WTC11 (cell line): ENCODE data around the gene RALY. TPM values are rescaled to one million over a fixed set of nuclear protein-coding genes. Genes with fewer than 3 reads are reported as not detected.

Experiments used
- ATAC-seq: fragments of 200-7000 bp; cut with Tn5 transposase; 2 replicates; pipeline ENCODE4 v1.10.0; 2021; ENCODE audit warnings: mild to moderate bottlenecking, moderate library complexity
- CTCF ChIA-PET: fragments of 300-600 bp; sonication (Branson Sonifier 250); formaldehyde crosslinking; loops from one replicate; lab custom pipeline; 2021; ENCODE audit warnings: antibody characterized with exemption; lab: Charles Lee
- POLR2A ChIA-PET: fragments of 350-600 bp; sonication (Branson Sonifier 250); formaldehyde crosslinking; loops from one replicate; lab custom pipeline; 2021; ENCODE audit warnings: antibody characterized with exemption; lab: Charles Lee
- DNase-seq: peaks from one replicate; pipeline ENCODE4 v3.0.0; 2021; ENCODE audit warnings: low spot score
- H3K27ac Mint-ChIP-seq: 2 replicates; pipeline ENCODE4 v1.8.0; 2021; ENCODE audit warnings: mixed read lengths
- H3K27me3 Mint-ChIP-seq: 2 replicates; pipeline ENCODE4 v1.8.0; 2021; ENCODE audit warnings: low read depth, mild to moderate bottlenecking, moderate library complexity, mixed read lengths
- H3K36me3 Mint-ChIP-seq: 2 replicates; pipeline ENCODE4 v1.8.0; 2021; ENCODE audit warnings: mixed read lengths
- H3K4me1 Mint-ChIP-seq: 2 replicates; pipeline ENCODE4 v1.8.0; 2022; ENCODE audit warnings: mixed read lengths
- H3K4me3 Mint-ChIP-seq: 2 replicates; pipeline ENCODE4 v1.8.0; 2021; ENCODE audit warnings: mild to moderate bottlenecking, moderate library complexity, mixed read lengths
- H3K9me3 Mint-ChIP-seq: 2 replicates; pipeline ENCODE4 v1.8.0; 2021; ENCODE audit warnings: mixed read lengths
- CTCF ChIP-seq: fragments of 200-600 bp; IDR thresholded peaks from 2 replicates; pipeline ENCODE4 v1.8.0; 2022; ENCODE audit warnings: antibody characterized with exemption
- ETV6 ChIP-seq: sonication (generic); formaldehyde crosslinking; IDR thresholded peaks from 2 replicates; pipeline ENCODE4 v1.8.1; 2022; ENCODE audit warnings: mild to moderate bottlenecking, missing genetic modification reagents
- GABPB1 ChIP-seq: sonication (generic); formaldehyde crosslinking; IDR thresholded peaks from 2 replicates; pipeline ENCODE4 v1.8.1; 2023; ENCODE audit warnings: mild to moderate bottlenecking, missing genetic modification reagents
- NFATC4 ChIP-seq: fragments of 250-450 bp; sonication (Bioruptor Pico); IDR thresholded peaks from 2 replicates; pipeline ENCODE4 v1.9.0; 2021; ENCODE audit warnings: mild to moderate bottlenecking
- NFYB ChIP-seq: sonication (generic); formaldehyde crosslinking; conservative IDR thresholded peaks from 2 replicates; pipeline ENCODE4 v1.8.0; 2022; ENCODE audit warnings: low read depth, missing genetic modification reagents
- SMAD3 ChIP-seq: sonication (generic); formaldehyde crosslinking; IDR thresholded peaks from 2 replicates; pipeline ENCODE4 v1.8.0; 2022; ENCODE audit warnings: missing genetic modification reagents, mild to moderate bottlenecking, borderline replicate concordance
- TEAD1 ChIP-seq: sonication (generic); formaldehyde crosslinking; IDR thresholded peaks from 2 replicates; pipeline ENCODE4 v1.8.0; 2022; ENCODE audit warnings: mild to moderate bottlenecking, missing genetic modification reagents
- TEAD4 ChIP-seq: sonication (generic); formaldehyde crosslinking; IDR thresholded peaks from 2 replicates; pipeline ENCODE4 v1.8.0; 2022; ENCODE audit warnings: mild to moderate bottlenecking, missing genetic modification reagents
- ZNF219 ChIP-seq: sonication (generic); formaldehyde crosslinking; IDR thresholded peaks from 2 replicates; pipeline ENCODE4 v1.8.0; 2023; ENCODE audit warnings: missing genetic modification reagents, mild to moderate bottlenecking, borderline replicate concordance
- total RNA-seq: library from RNA; stranded (reverse); gene quantifications from 3 replicates; pipeline ENCODE4 v1.2.3, GENCODE V29; 2021
- TF ChIP-seq, protein P1 (sequence below): sonication (generic); formaldehyde crosslinking; IDR thresholded peaks from 2 replicates; pipeline ENCODE4 v1.8.1; 2022; ENCODE audit warnings: mild to moderate bottlenecking, missing genetic modification reagents, moderate library complexity, borderline replicate concordance
- TF ChIP-seq, protein P2 (sequence below): sonication (generic); formaldehyde crosslinking; IDR thresholded peaks from 2 replicates; pipeline ENCODE4 v1.8.0; 2023; ENCODE audit warnings: missing genetic modification reagents, mild to moderate bottlenecking, borderline replicate concordance
- TF ChIP-seq, protein P3 (sequence below): sonication (generic); formaldehyde crosslinking; IDR thresholded peaks from 2 replicates; pipeline ENCODE4 v1.8.0; 2023; ENCODE audit warnings: missing genetic modification reagents

The RALY gene
- total RNA-seq, 1 experiment from 2014 or later, result 164 TPM

GRCh38 chr20:34010405-34010931 lies 16.8 kb downstream of the RALY start (continued):
- TF ChIP-seq TEAD1 (CRISPR knock-in tag), result peak; percentile 52; the same call in 1 of the 2 replicates
- TF ChIP-seq NFATC4 (CRISPR knock-in tag), result no peak
- no peak for TF ChIP-seq ZNF219
- TF ChIP-seq, protein P1, sequence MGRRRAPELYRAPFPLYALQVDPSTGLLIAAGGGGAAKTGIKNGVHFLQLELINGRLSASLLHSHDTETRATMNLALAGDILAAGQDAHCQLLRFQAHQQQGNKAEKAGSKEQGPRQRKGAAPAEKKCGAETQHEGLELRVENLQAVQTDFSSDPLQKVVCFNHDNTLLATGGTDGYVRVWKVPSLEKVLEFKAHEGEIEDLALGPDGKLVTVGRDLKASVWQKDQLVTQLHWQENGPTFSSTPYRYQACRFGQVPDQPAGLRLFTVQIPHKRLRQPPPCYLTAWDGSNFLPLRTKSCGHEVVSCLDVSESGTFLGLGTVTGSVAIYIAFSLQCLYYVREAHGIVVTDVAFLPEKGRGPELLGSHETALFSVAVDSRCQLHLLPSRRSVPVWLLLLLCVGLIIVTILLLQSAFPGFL (CRISPR knock-in tag), result no peak
- TF ChIP-seq TEAD4 (CRISPR knock-in tag), result no peak
- no peak for TF ChIP-seq CTCF
- TF ChIP-seq NFYB (CRISPR knock-in tag), result no peak
- peak; percentile 61; the same call in 1 of the 2 replicates for TF ChIP-seq ETV6 (CRISPR knock-in tag)
- TF ChIP-seq, protein P2, sequence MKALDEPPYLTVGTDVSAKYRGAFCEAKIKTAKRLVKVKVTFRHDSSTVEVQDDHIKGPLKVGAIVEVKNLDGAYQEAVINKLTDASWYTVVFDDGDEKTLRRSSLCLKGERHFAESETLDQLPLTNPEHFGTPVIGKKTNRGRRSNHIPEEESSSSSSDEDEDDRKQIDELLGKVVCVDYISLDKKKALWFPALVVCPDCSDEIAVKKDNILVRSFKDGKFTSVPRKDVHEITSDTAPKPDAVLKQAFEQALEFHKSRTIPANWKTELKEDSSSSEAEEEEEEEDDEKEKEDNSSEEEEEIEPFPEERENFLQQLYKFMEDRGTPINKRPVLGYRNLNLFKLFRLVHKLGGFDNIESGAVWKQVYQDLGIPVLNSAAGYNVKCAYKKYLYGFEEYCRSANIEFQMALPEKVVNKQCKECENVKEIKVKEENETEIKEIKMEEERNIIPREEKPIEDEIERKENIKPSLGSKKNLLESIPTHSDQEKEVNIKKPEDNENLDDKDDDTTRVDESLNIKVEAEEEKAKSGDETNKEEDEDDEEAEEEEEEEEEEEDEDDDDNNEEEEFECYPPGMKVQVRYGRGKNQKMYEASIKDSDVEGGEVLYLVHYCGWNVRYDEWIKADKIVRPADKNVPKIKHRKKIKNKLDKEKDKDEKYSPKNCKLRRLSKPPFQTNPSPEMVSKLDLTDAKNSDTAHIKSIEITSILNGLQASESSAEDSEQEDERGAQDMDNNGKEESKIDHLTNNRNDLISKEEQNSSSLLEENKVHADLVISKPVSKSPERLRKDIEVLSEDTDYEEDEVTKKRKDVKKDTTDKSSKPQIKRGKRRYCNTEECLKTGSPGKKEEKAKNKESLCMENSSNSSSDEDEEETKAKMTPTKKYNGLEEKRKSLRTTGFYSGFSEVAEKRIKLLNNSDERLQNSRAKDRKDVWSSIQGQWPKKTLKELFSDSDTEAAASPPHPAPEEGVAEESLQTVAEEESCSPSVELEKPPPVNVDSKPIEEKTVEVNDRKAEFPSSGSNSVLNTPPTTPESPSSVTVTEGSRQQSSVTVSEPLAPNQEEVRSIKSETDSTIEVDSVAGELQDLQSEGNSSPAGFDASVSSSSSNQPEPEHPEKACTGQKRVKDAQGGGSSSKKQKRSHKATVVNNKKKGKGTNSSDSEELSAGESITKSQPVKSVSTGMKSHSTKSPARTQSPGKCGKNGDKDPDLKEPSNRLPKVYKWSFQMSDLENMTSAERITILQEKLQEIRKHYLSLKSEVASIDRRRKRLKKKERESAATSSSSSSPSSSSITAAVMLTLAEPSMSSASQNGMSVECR (CRISPR knock-in tag), result no peak
- no peak for TF ChIP-seq GABPB1 (CRISPR knock-in tag)

GRCh38 chr20:34011275-34011674 lies 17.6 kb downstream of the RALY start:
- Mint-ChIP-seq H3K27ac (peak overlapping the region; percentile 44; the same call in 1 of the 2 replicates), H3K4me3 (no peak overlapping the region), H3K9me3 (no peaks in the 10 kb centered on the region), H3K4me1 (peaks cover 87% of the 10 kb centered on the region), H3K36me3 (no peaks in the 10 kb centered on the region), H3K27me3 (no peaks in the 10 kb centered on the region)
- DNase-seq, result no peak
- no peak for ATAC-seq
- ChIA-PET POLR2A (interaction anchor here (1.1 to 1.3 kb wide), 2 partner anchors 11 to 16 kb away, joined by 3 to 6 read pairs; no protein-coding TSS in a partner anchor), CTCF (interaction anchor here (1.2 to 3.5 kb wide), 6 partner anchors 11 to 148 kb away, joined by 5 to 45 read pairs (median 12); partner anchors contain the start of gene RALY)
- TF ChIP-seq SMAD3 (CRISPR knock-in tag) (no peak), ZNF219 (no peak)

GRCh38 chr20:34012330-34012729 lies 18.6 kb downstream of the RALY start:
- H3K9me3 Mint-ChIP-seq, result no peaks in the 10 kb centered on the region
- ChIA-PET CTCF (interaction anchor here (2.2 to 3.5 kb wide), 3 partner anchors 10 to 149 kb away, joined by 10 to 45 read pairs (median 15); partner anchors contain the start of gene RALY), POLR2A (interaction anchor here (1.4 kb wide), 1 partner anchor 17 kb away, joined by 3 read pairs; no protein-coding TSS in a partner anchor)
- peak overlapping the region; percentile 21; the same call in 1 of the 2 replicates for H3K4me3 Mint-ChIP-seq
- H3K27me3 Mint-ChIP-seq, result no peaks in the 10 kb centered on the region
- ATAC-seq (no peak), DNase-seq (no peak)
- no peaks in the 10 kb centered on the region for H3K36me3 Mint-ChIP-seq
- peak overlapping the region; percentile 88 for H3K27ac Mint-ChIP-seq
- peaks cover 95% of the 10 kb centered on the region for H3K4me1 Mint-ChIP-seq
- TF ChIP-seq, protein P3, sequence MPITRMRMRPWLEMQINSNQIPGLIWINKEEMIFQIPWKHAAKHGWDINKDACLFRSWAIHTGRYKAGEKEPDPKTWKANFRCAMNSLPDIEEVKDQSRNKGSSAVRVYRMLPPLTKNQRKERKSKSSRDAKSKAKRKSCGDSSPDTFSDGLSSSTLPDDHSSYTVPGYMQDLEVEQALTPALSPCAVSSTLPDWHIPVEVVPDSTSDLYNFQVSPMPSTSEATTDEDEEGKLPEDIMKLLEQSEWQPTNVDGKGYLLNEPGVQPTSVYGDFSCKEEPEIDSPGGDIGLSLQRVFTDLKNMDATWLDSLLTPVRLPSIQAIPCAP (CRISPR knock-in tag), result no peak
